Colonic mucosa (tissue), 4 donors: ENCODE data around the gene EFHC1. TPM values are rescaled to one million over a fixed set of nuclear protein-coding genes. Genes with fewer than 3 reads are reported as not detected.

Experiments used
- DNase-seq: peaks from one replicate; pipeline ENCODE4 v3.0.0-alpha.2; 2020
- H3K27ac ChIP-seq: fragments of 200-600 bp; one replicate; pipeline ENCODE4 v1.8.0; 2021
- H3K27me3 ChIP-seq: fragments of 200-600 bp; one replicate; pipeline ENCODE4 v1.8.0; 2021
- H3K36me3 ChIP-seq: fragments of 200-600 bp; one replicate; pipeline ENCODE4 v1.8.0; 2021
- H3K4me1 ChIP-seq: fragments of 200-600 bp; one replicate; pipeline ENCODE4 v1.8.0; 2021; ENCODE audit warnings: mild to moderate bottlenecking
- H3K4me3 ChIP-seq: fragments of 200-600 bp; one replicate; pipeline ENCODE4 v1.8.0; 2021
- H3K9ac ChIP-seq, 2 donors: one replicate each; pipeline ENCODE4 v1.7.0; 2013; ENCODE audit warnings: control low read depth in 2 of 2, low read depth in 2 of 2, low read length in 2 of 2
- H3K9me3 ChIP-seq: fragments of 200-600 bp; one replicate; pipeline ENCODE4 v1.8.0; 2021
- CTCF ChIP-seq: fragments of 200-600 bp; IDR thresholded peaks from one replicate; pipeline ENCODE4 v1.8.0; 2022; ENCODE audit warnings: antibody characterized with exemption, mild to moderate bottlenecking
- intact Hi-C: fragments of 100-400 bp; cut with DNase I; formaldehyde crosslinking; loops from one replicate; pipeline ENCODE4 v1.14.1; 2022
- total RNA-seq, 2 donors: library from RNA; stranded (reverse); fragmentation: NEBNext Ultra II Directional in 1 of 2; extraction: Animal tissue kit (Norgen Biotek cat#: 25700) in 1 of 2; gene quantifications; one replicate each; pipeline ENCODE4 v1.2.1, GENCODE V29; 2021
- donor health status: healthy.
- donor health status: DM: no; HTN: no; CAD: no.
- donor health status: DM: no; HTN: no; CAD: no.

Gene EFHC1
- total RNA-seq, 2 donors from 2014 or later = 6.2 to 9.5 TPM

GRCh38 chr6:52566201-52566600, 146.1 kb downstream of the EFHC1 start:
- Histone ChIP-seq H3K9me3 (no peaks in the 10 kb centered on the region), H3K4me3 (no peak overlapping the region), H3K9ac (no peak overlapping the region), H3K36me3 (no peaks in the 10 kb centered on the region), H3K27ac (no peak overlapping the region), H3K4me1 (no peaks in the 10 kb centered on the region), H3K27me3 (no peaks in the 10 kb centered on the region)
- DNase-seq = no peak
- TF ChIP-seq CTCF = no peak
- intact Hi-C loops = no loop called here

- no peak overlapping the region for H3K4me3 ChIP-seq
- no peaks in the 10 kb centered on the region for H3K4me1 ChIP-seq
- intact Hi-C loops = no loop called here
- H3K9ac ChIP-seq = no peak overlapping the region
- no peaks in the 10 kb centered on the region for H3K36me3 ChIP-seq
- no peak overlapping the region for H3K27ac ChIP-seq
- no peak for DNase-seq
- no peak for TF ChIP-seq CTCF
- no peaks in the 10 kb centered on the region for H3K27me3 ChIP-seq
- H3K9me3 ChIP-seq = no peaks in the 10 kb centered on the region
Measured at GRCh38 chr6:52566853-52567279, 146.7 kb downstream of the EFHC1 start.

- no peaks in the 10 kb centered on the region for H3K4me1 ChIP-seq
- H3K27me3 ChIP-seq = no peaks in the 10 kb centered on the region
- no peak for TF ChIP-seq CTCF
- intact Hi-C loops = no loop called here
- no peak overlapping the region for H3K27ac ChIP-seq
- no peak overlapping the region for H3K4me3 ChIP-seq
- H3K9me3 ChIP-seq = no peaks in the 10 kb centered on the region
- H3K36me3 ChIP-seq = no peaks in the 10 kb centered on the region
- no peak overlapping the region for H3K9ac ChIP-seq
- DNase-seq = no peak
Measured at GRCh38 chr6:52568320-52568719, 148.2 kb downstream of the EFHC1 start.

GRCh38 chr6:52570291-52570700, 150.2 kb downstream of the EFHC1 start:
- no peak overlapping the region for H3K4me3 ChIP-seq
- H3K27ac ChIP-seq = no peak overlapping the region
- TF ChIP-seq CTCF = no peak
- H3K9me3 ChIP-seq = no peaks in the 10 kb centered on the region
- H3K4me1 ChIP-seq = no peaks in the 10 kb centered on the region
- H3K36me3 ChIP-seq = no peaks in the 10 kb centered on the region
- DNase-seq = no peak
- no peak overlapping the region for H3K9ac ChIP-seq
- H3K27me3 ChIP-seq = no peaks in the 10 kb centered on the region
- intact Hi-C loops = no loop called here

GRCh38 chr6:52571099-52571755, 151.1 kb downstream of the EFHC1 start:
- no peak for TF ChIP-seq CTCF
- Histone ChIP-seq H3K9ac (peak overlapping the region in 1 of 2 donors; percentile 0), H3K27me3 (no peaks in the 10 kb centered on the region), H3K4me1 (no peaks in the 10 kb centered on the region), H3K9me3 (no peaks in the 10 kb centered on the region), H3K36me3 (no peaks in the 10 kb centered on the region), H3K4me3 (no peak overlapping the region), H3K27ac (no peak overlapping the region)
- intact Hi-C loops = no loop called here
- no peak for DNase-seq
